C4-2B (cell line): ENCODE results near the gene POU6F2.

ENCODE experiments used
- H3K27ac ChIP-seq: fragments of 450-650 bp; 2 replicates; pipeline ENCODE4 v1.5.1; 2017
- ZFX ChIP-seq: fragments of 450-650 bp; IDR thresholded peaks from 2 replicates; pipeline ENCODE4 v1.6.1; 2017
- TF ChIP-seq, protein P1 (sequence below): fragments of 450-650 bp; conservative IDR thresholded peaks from 2 replicates; pipeline ENCODE4 v1.5.1; 2017; ENCODE audit warnings: mild to moderate bottlenecking

POU6F2 gene

GRCh38 chr7:39417642-39418041, 439.9 kb downstream of the POU6F2 start:
- TF ChIP-seq ZFX = no peak
- TF ChIP-seq, protein P1, sequence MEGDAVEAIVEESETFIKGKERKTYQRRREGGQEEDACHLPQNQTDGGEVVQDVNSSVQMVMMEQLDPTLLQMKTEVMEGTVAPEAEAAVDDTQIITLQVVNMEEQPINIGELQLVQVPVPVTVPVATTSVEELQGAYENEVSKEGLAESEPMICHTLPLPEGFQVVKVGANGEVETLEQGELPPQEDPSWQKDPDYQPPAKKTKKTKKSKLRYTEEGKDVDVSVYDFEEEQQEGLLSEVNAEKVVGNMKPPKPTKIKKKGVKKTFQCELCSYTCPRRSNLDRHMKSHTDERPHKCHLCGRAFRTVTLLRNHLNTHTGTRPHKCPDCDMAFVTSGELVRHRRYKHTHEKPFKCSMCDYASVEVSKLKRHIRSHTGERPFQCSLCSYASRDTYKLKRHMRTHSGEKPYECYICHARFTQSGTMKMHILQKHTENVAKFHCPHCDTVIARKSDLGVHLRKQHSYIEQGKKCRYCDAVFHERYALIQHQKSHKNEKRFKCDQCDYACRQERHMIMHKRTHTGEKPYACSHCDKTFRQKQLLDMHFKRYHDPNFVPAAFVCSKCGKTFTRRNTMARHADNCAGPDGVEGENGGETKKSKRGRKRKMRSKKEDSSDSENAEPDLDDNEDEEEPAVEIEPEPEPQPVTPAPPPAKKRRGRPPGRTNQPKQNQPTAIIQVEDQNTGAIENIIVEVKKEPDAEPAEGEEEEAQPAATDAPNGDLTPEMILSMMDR = no peak

GRCh38 chr7:39421251-39421650, 443.5 kb downstream of the POU6F2 start:
- TF ChIP-seq, protein P1 = no peak
- no peak for TF ChIP-seq ZFX
- no peak overlapping the region for H3K27ac ChIP-seq

More at GRCh38 chr7:39417642-39418041, 439.9 kb downstream of the POU6F2 start:
- no peak overlapping the region for H3K27ac ChIP-seq

- no peak overlapping the region for H3K27ac ChIP-seq
- TF ChIP-seq, protein P1 = no peak
- TF ChIP-seq ZFX = no peak
Observed at GRCh38 chr7:39421661-39422060, 444.0 kb downstream of the POU6F2 start.

- TF ChIP-seq, protein P1 = no peak
- TF ChIP-seq ZFX = no peak
- H3K27ac ChIP-seq = no peak overlapping the region
Observed at GRCh38 chr7:39428221-39428620, 450.5 kb downstream of the POU6F2 start.

GRCh38 chr7:39429421-39429820, 451.7 kb downstream of the POU6F2 start:
- H3K27ac ChIP-seq = no peak overlapping the region
- TF ChIP-seq, protein P1 = no peak
- no peak for TF ChIP-seq ZFX

DNA sequence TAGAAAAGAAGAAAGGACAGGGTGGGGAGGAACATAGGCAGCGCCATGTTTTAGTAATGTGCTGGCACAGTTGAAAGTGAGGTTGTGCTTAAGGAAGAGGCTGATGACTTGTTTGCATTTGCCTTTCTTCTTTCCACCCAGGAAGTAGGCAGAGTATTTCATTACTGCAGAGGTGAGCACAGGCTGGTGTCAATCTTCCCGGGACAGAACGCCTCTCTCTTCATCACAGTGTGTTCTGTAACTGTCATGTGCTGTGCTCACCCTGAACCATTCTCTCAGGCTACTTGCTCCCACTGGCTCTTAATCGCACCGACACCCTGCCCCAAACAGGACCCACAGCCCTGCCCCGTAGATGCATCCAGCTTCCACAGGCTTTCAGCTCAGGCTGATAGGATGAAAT, 452.7 kb downstream of the POU6F2 start:
- TF ChIP-seq ZFX = no peak
- TF ChIP-seq, protein P1 = no peak
- no peak overlapping the region for H3K27ac ChIP-seq

DNA sequence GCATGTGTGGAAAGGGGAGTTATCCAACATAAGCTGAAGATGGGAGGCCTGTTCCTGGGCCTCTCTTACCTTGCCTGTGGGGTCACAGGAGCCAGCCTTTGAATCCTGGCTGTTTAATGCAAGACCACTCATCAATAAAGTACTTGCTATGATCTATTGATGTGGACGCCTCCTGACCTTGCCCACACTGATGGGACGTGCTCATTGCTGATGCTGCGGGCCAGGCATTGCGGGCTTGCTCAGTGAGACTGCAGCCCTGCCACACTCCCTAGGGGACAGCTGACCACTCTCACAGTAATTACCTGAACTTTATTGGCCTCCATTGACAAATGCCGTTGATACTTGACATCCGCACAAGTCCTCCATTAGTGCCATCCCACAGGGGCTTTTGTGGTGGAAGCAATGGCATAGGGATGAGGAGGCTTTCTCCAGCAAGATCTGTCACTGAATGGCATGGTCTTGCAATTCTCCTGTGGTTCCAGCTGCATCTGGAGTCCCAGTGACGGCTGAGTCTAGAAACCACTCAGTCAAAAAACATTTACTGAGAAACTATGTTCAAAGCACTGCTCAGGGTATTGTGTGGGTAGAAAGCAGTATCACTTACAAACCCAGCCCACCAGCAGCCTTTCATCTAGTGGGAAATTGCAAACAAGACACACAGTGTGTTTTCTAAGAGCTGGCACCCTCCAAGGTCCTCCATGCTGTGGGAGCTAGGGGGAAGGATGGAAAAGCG, 453.4 kb downstream of the POU6F2 start:
- H3K27ac ChIP-seq = no peak overlapping the region
- TF ChIP-seq ZFX = no peak
- TF ChIP-seq, protein P1 = no peak
